Upper lobe of right lung (tissue), 1 donor: Measurements from ENCODE around the gene B3GALT5. TPM values are rescaled to one million over a fixed set of nuclear protein-coding genes. Genes with fewer than 3 reads are reported as not detected.

Source experiments
- ATAC-seq: fragments of 200-7000 bp; cut with Tn5 transposase; one replicate; pipeline ENCODE4 v1.9.1; 2020; ENCODE audit warnings: mild to moderate bottlenecking, moderate library complexity
- DNase-seq: peaks from one replicate; pipeline ENCODE4 v3.0.0-alpha.2; 2020
- H3K27ac ChIP-seq: fragments of 200-600 bp; one replicate; pipeline ENCODE4 v1.8.0; 2022
- H3K27me3 ChIP-seq: fragments of 200-600 bp; one replicate; pipeline ENCODE4 v1.8.0; 2022; ENCODE audit warnings: mild to moderate bottlenecking
- H3K36me3 ChIP-seq: fragments of 200-600 bp; one replicate; pipeline ENCODE4 v1.8.0; 2022
- H3K4me1 ChIP-seq: fragments of 200-600 bp; one replicate; pipeline ENCODE4 v1.8.0; 2022
- H3K4me3 ChIP-seq: fragments of 200-600 bp; one replicate; pipeline ENCODE4 v1.8.0; 2022; ENCODE audit warnings: mild to moderate bottlenecking
- H3K9me3 ChIP-seq: fragments of 200-600 bp; one replicate; pipeline ENCODE4 v1.8.0; 2022
- CTCF ChIP-seq: fragments of 200-600 bp; IDR thresholded peaks from one replicate; pipeline ENCODE4 v1.8.0; 2022; ENCODE audit warnings: antibody characterized with exemption
- intact Hi-C: fragments of 100-400 bp; cut with DNase I; formaldehyde crosslinking; loops from one replicate; pipeline ENCODE4 v1.11.0; 2022
- total RNA-seq: library from RNA; stranded (reverse); fragmentation: NEBNext Ultra II Directional; extraction: Animal tissue kit (Norgen Biotek cat#: 25700); gene quantifications from one replicate; pipeline ENCODE4 v1.2.1, GENCODE V29; 2021
- donor health status: DM: no; HTN: yes; CAD: no; lungs with severe emphysema.

B3GALT5 gene
- total RNA-seq, 1 donor from 2014 or later: not detected

GRCh38 chr21:39671986-39672385 is 59.2 kb downstream of the B3GALT5 start:
- DNase-seq (no peak), ATAC-seq (no peak)
- Histone ChIP-seq H3K4me1 (no peaks in the 10 kb centered on the region), H3K9me3 (no peaks in the 10 kb centered on the region), H3K27me3 (no peaks in the 10 kb centered on the region), H3K36me3 (no peaks in the 10 kb centered on the region), H3K4me3 (no peak overlapping the region), H3K27ac (no peak overlapping the region)
- TF ChIP-seq CTCF: no peak
- intact Hi-C loops: no loop called here

- DNase-seq: peak; percentile 36
- no peaks in the 10 kb centered on the region for H3K27me3 ChIP-seq
- intact Hi-C loops: no loop called here
- H3K4me3 ChIP-seq: no peak overlapping the region
- H3K36me3 ChIP-seq: no peaks in the 10 kb centered on the region
- no peak overlapping the region for H3K27ac ChIP-seq
- no peaks in the 10 kb centered on the region for H3K4me1 ChIP-seq
- TF ChIP-seq CTCF: no peak
- H3K9me3 ChIP-seq: no peaks in the 10 kb centered on the region
- no peak for ATAC-seq
Observed at GRCh38 chr21:39673163-39673562, 60.4 kb downstream of the B3GALT5 start.

- Histone ChIP-seq H3K4me3 (no peak overlapping the region), H3K4me1 (no peaks in the 10 kb centered on the region), H3K36me3 (no peaks in the 10 kb centered on the region), H3K9me3 (no peaks in the 10 kb centered on the region), H3K27ac (no peak overlapping the region), H3K27me3 (no peaks in the 10 kb centered on the region)
- no peak for ATAC-seq
- DNase-seq: peak; percentile 50
- no peak for TF ChIP-seq CTCF
- intact Hi-C loops: no loop called here
Observed at GRCh38 chr21:39673736-39674135, 61.0 kb downstream of the B3GALT5 start.

GRCh38 chr21:39674801-39675200 is 62.1 kb downstream of the B3GALT5 start:
- Histone ChIP-seq H3K27ac (no peak overlapping the region), H3K27me3 (no peaks in the 10 kb centered on the region), H3K36me3 (no peaks in the 10 kb centered on the region), H3K9me3 (no peaks in the 10 kb centered on the region), H3K4me3 (no peak overlapping the region), H3K4me1 (no peaks in the 10 kb centered on the region)
- intact Hi-C loops: no loop called here
- DNase-seq: no peak
- ATAC-seq: no peak
- no peak for TF ChIP-seq CTCF

GRCh38 chr21:39675590-39675989 is 62.9 kb downstream of the B3GALT5 start:
- Histone ChIP-seq H3K27me3 (no peaks in the 10 kb centered on the region), H3K27ac (peak overlapping the region; percentile 47), H3K4me1 (no peaks in the 10 kb centered on the region), H3K36me3 (no peaks in the 10 kb centered on the region), H3K4me3 (no peak overlapping the region), H3K9me3 (no peaks in the 10 kb centered on the region)
- no peak for DNase-seq
- TF ChIP-seq CTCF: no peak
- no peak for ATAC-seq
- intact Hi-C loops: no loop called here

- H3K4me3 ChIP-seq: no peak overlapping the region
- ATAC-seq: peak; percentile 33
- H3K4me1 ChIP-seq: no peaks in the 10 kb centered on the region
- no peak for DNase-seq
- H3K27me3 ChIP-seq: no peaks in the 10 kb centered on the region
- intact Hi-C loops: no loop called here
- peak overlapping the region; percentile 47 for H3K27ac ChIP-seq
- no peaks in the 10 kb centered on the region for H3K36me3 ChIP-seq
- no peak for TF ChIP-seq CTCF
- H3K9me3 ChIP-seq: no peaks in the 10 kb centered on the region
Observed at GRCh38 chr21:39675993-39676661, 63.4 kb downstream of the B3GALT5 start.
